HG03095 (cell line): Measurements from ENCODE around the gene BSND.
A peak's percentile ranks its signal among the peaks of the same experiment; 100 is the strongest.
"Not testable (repeated sequence)": the region's sequence is repeated elsewhere in the genome, so short reads cannot be mapped to it uniquely, and the experiment has no call there.

Source experiments
- ATAC-seq: cut with Tn5 transposase; IDR thresholded peaks from one replicate; pipeline ENCODE4 v1.9.1; 2021; ENCODE audit warnings: moderate library complexity; ENCODE audit not compliant: unreplicated experiment

Gene BSND

GRCh38 chr1:54998677-54999076 lies at the start of gene BSND:
Gene BSND, plus strand, starts transcription at chr1:54998933. Its CDS starts 254 bp downstream, at chr1:54999187.
- no peak for ATAC-seq

GRCh38 chr1:54949053-54949452 lies 49.7 kb upstream of the BSND start:
- ATAC-seq: no peak

- ATAC-seq: no peak
Observed at GRCh38 chr1:54950006-54950368, 48.7 kb upstream of the BSND start.

GRCh38 chr1:54950369-54951163 lies 48.2 kb upstream of the BSND start:
- ATAC-seq: no peak

- no peak for ATAC-seq
Observed at GRCh38 chr1:54951810-54952226, 46.9 kb upstream of the BSND start.

GRCh38 chr1:54952950-54953718 lies 45.6 kb upstream of the BSND start:
- ATAC-seq: no peak

- no peak for ATAC-seq
Observed at GRCh38 chr1:54953846-54954245, 44.9 kb upstream of the BSND start.

GRCh38 chr1:54955359-54955758 lies 43.4 kb upstream of the BSND start:
- ATAC-seq: no peak

- ATAC-seq: no peak
Observed at GRCh38 chr1:54956726-54957125, 42.0 kb upstream of the BSND start.

GRCh38 chr1:54959241-54959640 lies 39.5 kb upstream of the BSND start:
- ATAC-seq: no peak

- ATAC-seq: no peak
Observed at GRCh38 chr1:54962612-54963395, 35.9 kb upstream of the BSND start.

GRCh38 chr1:54963829-54964228 lies 34.9 kb upstream of the BSND start:
- ATAC-seq: not testable (repeated sequence)

- ATAC-seq: peak; percentile 71
Observed at GRCh38 chr1:54965624-54966340, 33.0 kb upstream of the BSND start.

GRCh38 chr1:54967372-54967771 lies 31.4 kb upstream of the BSND start:
- no peak for ATAC-seq

- ATAC-seq: no peak
Observed at GRCh38 chr1:54968551-54968950, 30.2 kb upstream of the BSND start.

- no peak for ATAC-seq
Observed at GRCh38 chr1:54969879-54970278, 28.9 kb upstream of the BSND start.

- ATAC-seq: no peak
Observed at GRCh38 chr1:54970901-54971300, 27.8 kb upstream of the BSND start.

- ATAC-seq: peak; percentile 81
Observed at GRCh38 chr1:54971317-54971791, 27.4 kb upstream of the BSND start.

- no peak for ATAC-seq
Observed at GRCh38 chr1:54972436-54972835, 26.3 kb upstream of the BSND start.

GRCh38 chr1:54973205-54973921 lies 25.4 kb upstream of the BSND start:
- ATAC-seq: no peak
